ENCODE data around the gene GSC2.

GSC2 gene

DNA sequence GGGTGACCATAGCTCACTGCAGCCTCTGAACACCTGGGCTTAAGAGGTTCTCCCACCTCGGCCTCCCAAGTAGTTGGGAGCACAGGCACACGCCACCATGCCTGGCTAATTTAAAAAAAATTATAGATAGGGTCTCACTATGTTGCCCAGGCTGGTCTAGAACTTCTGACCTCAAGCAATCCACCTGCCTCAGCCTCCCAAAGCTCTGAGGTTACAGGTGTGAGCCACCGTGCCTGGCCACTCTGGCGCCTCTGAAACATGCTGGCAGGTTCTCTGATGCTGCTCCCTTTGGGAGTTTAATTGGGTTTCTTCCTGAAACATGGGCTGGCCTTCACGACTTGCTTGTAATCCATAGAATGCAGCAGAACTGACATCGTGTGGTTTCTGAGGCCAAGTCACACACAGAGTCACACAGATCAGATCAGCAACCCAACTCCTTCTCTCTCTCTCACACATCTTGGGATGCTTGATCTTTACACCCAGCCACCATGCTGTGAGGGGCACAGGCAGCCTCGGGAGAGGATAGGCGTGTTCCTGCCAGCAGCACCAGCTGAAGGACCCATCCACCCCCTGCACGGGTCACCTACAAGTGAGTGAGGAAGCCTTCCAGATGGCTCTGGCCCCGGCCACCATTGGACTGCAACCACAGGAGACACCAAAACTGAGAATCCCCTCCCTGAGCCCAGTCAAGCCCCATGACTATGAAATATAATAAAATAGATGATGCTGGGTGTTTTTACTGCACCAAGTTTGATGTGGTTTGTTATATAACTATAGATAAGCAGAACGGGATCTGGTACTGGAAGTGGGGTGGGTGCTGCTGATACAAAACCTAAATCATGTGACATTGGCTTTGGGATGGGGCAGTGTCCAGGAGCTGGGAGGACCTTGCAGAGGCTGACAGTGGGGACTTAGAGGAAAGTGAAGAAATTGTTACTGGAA is 3.1 kb upstream of the GSC2 start:
- DNase-seq (ENCODE audit: low spot score), result no peak

- DNase-seq (ENCODE audit: low spot score), result no peak
Observed at GRCh38 chr22:19151329-19152191, 1.5 kb upstream of the GSC2 start.

- peak; percentile 58 for DNase-seq (ENCODE audit: low spot score)
Observed at GRCh38 chr22:19150482-19151328, 613 bp upstream of the GSC2 start.

DNA sequence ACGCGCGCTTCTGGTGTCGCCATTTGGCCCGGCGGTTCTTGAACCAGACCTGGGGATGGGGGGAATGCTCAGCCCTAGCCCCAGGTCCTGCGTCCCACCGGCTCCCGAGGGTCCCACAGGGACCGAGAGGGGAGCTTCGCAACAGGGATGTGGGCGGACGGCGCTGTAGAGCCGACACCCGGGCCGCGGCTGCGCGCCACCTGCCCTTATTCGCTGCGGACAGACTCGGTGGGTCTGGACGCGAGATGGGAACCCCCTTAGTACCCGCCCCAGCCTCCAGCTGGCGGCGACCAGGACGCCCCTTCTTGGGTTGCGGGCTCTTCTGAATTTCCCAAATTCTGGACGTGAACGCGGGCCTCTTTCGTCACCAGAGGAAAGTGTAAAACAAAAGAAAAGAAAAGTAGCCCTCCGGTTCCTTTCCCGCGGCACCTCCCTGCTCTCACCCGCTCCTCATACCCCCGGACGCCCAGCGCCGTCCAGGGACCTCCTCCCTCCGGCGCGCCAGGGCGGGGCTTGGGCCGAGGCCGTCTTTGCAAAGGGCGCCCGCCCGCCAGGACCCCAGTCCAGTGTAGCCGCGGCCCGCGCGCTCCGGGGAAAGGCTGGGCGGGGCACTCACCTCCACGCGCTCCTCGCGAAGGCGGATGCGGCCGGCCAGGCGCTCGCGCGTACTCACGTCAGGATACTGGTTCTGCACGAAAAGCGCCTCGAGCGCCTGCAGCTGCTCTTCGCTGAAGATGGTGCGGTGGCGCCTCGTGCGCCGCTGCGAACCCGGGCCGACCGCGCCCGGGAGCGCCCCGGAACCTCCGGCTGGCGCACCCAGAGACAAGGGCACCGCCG is 827 bp downstream of the GSC2 start:
- DNase-seq (ENCODE audit: low spot score), result no peak

DNA sequence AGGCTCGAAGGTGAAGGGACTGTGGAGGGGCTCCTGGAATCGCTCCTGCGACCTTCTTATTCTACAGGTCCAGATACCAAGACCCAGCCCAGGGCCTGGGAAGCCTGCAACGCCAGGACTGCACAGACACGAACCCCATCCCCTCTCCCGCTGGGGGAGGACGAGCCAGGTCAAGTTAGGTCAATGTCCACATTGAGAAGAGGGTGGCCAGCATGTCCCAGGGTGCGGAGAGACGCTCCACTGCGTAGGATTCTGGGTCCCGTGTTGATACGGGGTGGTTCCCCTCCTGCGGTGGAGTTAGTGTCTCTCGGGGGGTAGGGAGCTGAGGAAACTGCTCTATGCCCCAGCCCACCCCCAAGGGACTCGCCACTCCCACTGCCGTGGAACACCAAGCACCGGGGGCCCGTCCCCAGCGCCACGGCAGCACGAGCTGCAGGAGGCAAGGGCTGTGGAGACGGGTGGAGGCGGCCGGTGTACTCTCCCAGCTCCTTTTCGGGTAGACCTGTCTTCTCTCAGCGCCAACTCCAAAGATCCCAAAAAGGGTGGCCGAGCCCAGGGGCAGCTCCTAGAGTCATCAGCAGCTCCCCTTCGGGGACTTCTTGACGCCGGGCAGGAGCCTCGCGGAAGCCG is 1.6 kb downstream of the GSC2 start:
- DNase-seq (ENCODE audit: low spot score), result no peak

DNA sequence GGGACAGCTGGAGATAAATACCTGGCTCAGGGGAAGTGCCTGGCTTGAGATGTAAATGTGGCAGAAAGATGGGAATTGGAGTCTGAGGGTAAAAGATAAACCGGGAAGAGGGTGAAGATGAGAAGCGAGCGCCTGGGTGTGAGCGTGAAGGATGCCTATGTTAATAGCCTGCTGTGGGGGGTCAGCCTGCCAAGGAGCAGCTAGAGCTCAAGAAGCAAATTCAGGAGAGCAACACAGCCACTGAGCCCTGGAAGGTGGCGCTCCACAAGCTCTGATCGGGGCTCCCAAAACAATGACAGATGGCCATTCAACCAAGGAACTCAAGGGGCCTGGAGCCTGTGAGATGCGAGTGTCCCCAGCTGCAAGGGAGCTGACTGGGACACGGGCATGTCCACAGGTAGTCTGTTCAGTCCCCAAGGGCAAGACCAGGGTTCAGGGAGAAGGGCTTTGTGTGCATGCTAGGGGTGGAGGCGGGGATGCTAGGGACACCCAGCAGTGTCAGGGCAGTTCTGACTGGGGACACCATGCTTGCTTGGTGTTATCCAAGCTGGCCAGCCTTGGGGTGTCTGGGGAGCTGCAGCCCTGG is 2.8 kb downstream of the GSC2 start:
- no peak for DNase-seq (ENCODE audit: low spot score)

DNA sequence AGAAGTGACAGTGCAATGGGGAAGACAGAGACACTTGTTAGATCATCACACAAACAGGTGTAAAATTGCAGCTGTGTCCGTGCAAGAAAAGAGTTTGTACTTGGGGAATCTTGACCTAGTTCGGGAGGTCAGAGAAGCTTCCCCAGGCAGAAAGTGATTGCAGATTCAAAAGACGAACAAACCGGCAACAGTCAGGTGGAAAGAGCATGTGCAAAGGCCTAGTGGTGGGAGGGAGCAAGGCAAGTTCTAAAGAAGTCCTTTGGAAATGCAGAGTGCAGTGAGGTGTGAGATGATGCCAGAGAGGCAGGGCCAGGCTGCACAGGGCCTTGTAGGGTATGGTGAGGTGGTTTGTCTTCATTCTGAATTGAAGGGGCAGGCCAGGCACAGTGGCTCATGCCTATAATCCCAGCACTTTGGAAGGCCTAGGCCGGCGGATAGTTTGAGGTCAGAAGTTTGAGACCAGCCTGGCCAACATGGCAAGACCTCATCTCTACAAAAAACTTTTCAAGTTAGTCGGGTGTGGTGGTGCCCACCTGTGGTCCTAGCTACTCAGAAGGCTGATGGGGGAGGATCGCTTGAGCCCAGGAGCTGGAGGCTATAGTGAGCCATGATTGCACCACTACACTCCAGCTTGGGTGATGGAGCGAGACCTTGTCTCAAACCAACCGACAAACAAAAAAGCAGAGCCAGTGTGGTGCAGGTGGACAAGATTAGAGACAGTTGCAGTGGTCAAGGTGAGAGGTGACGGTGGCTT is 3.7 kb downstream of the GSC2 start:
- DNase-seq (ENCODE audit: low spot score), result no peak

DNA sequence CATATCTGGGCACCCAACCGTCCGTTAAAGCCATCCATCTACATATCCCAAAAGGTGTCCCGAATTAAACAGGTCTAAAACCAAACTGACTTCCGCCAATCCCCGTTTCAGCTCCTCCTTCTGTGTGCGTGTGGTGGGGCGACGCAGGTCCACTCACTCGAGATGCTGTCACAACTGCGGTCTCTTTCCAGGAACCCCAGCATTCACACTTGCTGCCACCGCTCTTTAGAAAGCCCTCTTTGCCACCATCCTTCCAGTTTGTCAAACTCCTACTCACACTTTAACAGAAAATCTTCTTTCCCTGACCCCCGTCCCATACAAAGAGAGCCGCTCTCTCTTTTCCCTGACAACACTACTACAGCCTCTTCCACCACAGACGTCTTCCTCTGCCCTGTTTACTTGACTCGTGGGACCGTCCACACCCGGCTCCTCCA is 6.1 kb downstream of the GSC2 start:
- no peak for DNase-seq (ENCODE audit: low spot score)

DNA sequence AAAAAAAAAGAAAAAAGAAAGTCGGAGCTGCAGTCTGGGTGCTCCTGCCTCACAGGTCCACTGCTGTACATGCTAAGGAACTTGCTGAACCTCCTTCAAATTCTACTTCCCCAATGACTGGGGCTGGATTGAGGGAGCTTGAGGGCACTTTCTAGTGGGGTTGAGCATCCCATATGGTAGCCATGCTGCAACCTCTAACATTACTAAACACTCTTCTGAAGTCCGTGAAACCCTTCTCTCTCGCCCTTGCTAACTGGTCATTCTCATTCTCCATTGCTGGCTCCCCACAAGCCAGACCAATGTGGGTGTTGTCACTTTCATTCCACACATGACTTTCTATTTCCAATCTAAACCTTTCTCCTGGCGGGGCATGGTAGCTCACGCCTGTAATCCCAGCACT is 6.9 kb downstream of the GSC2 start:
- DNase-seq (ENCODE audit: low spot score), result no peak

GRCh38 chr22:19142394-19142793 is 7.7 kb downstream of the GSC2 start:
- DNase-seq (ENCODE audit: low spot score), result no peak

DNA sequence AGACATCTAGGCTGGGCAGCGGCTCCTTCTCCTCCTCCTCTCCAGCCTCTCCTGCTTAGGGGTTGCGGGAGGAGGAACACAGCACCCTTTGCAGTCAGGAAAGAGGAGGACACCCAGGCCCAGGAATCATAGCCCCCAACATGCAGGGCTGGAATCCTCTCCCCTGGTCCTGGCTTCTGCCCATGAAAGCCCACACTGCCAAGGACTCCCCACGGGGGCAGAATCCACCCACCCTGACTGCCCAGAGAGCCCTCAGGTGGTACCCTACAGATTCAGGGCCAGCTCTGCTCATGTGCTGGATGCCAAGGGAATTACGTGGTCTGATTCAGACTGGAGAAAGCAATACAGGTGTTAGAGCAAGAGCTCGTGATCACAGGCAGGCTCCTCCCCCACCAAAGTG is 10.1 kb downstream of the GSC2 start:
- no peak for DNase-seq (ENCODE audit: low spot score)

DNA sequence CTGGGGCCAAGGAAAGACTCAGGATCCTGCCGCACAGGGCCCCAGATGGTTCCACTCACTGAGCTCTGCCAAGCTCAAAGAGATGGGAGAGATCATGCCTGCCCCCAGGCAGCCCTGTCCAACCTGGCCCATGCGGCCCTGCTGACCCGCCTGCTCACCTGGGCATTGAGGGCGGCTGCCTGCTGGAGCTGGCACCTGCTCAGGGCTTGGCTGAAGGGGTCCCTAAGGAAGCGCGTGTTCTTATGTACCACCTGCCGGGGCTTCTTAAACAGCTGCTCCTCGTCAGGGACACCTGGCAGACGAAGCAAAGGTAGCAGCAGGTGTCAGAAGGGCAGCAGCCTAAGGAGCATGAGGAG is 11.1 kb downstream of the GSC2 start:
- no peak for DNase-seq (ENCODE audit: low spot score)

GRCh38 chr22:19138217-19139000 is 11.7 kb downstream of the GSC2 start:
- DNase-seq (ENCODE audit: low spot score), result no peak

DNA sequence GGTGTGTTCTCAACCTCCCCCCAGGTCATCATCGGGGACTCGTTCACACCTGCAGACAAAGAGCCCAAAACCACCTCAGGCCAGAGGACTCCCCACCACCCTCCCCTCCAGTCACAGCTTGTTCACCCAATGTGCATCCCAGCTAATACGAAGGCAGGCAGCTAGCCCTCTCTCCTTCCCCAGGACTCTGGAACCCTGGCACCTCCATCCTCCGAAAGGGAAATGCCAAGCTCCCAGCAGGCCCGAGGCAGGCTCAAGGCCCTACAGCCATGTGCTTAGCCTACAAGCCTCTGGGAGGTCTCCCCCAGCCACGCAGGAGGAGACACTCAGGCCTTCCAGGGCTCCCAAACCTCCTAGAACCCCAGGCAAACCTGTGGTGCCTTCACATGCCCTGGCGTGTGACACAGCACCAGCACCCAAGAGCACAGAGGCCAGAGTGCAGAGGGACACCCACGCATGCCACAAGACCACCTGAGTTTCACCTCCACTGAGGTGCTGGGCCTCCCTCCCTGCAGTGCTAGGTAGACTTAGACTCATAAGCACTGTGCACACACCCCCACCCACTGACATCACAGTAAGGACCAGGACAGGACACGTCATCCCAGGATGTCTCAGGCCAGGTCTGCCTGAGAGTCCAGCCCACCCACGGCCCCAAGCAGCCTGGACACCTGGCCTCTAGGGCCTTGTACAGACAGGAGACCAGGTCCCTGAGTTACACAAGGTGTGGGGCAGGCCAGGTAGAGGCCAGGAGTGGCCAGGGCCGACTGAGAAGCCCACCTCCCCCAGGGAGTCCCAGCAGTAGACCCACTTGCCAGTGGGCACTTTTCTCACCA is 12.5 kb downstream of the GSC2 start:
- no peak for DNase-seq (ENCODE audit: low spot score)

- no peak for DNase-seq (ENCODE audit: low spot score)
Observed at GRCh38 chr22:19136915-19137314, 13.2 kb downstream of the GSC2 start.

- no peak for DNase-seq (ENCODE audit: low spot score)
Observed at GRCh38 chr22:19134874-19135273, 15.2 kb downstream of the GSC2 start.

DNA sequence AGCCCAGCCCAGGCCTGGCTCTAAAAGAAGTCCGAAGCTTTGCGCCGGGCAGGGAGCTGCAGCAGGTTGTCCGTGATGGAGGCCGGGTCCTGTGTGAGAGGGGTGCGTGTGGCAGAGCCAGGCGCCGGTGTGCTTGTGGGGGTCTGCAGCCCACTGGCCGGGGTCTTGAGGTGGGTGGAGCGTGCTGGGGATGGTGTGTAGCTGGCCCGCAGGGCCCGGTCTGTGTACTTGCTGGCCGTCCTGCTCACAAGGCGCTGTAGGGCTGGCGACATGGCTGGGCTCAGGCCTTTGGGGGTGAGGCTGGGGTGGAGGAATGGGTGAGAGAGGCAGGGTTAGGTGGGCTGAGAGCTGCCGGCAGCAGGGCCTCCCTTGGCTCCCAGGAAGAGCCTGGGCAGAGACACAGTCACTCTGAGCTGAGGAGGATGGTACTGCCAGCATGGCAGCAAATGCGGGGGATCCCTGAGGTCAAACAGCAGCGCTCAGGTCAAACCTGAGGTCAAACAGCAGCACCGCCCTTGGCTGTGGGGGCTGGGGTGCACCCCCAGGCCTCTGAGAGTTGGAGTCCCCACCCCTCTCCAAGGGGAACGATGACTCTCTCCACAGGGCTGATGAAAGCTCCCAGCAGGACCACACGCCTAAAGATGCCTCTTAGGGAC is 15.8 kb downstream of the GSC2 start:
- no peak for DNase-seq (ENCODE audit: low spot score)
